ENCODE measurements around the gene RNF146.
"Not testable (repeated sequence)": the region's sequence is repeated elsewhere in the genome, so short reads cannot be mapped to it uniquely, and the experiment has no call there.

The RNF146 gene

DNA sequence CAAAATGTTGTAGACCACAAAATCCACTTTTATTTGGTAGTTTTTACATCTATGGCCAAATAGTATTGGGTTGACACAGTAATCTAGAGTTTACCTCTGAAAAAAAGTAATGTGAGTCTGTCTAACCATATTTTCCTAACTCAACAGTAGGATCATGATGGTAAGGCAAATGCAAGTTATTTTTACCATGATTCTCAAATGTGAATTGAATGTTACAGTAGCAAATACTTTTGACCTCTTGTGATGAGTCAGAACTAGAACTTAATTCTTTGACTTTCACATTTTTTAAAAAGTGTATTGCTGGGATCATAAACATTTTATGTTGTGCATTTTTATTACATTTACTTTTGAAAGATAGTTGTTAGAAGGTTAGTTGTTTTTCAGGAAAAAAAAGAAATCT lies 22.0 kb downstream of the RNF146 start:
- no peak for DNase-seq (ENCODE audit: low spot score)

GRCh38 chr6:127289934-127290333 lies 23.3 kb downstream of the RNF146 start:
- no peak for DNase-seq (ENCODE audit: low spot score)

GRCh38 chr6:127290391-127291265 lies 24.0 kb downstream of the RNF146 start:
- DNase-seq (ENCODE audit: low spot score) = peak; percentile 18

- peak; percentile 48 for DNase-seq (ENCODE audit: low spot score)
Observed at GRCh38 chr6:127291495-127291894, 24.8 kb downstream of the RNF146 start.

- no peak for DNase-seq (ENCODE audit: low spot score)
Observed at GRCh38 chr6:127297502-127298070, 30.9 kb downstream of the RNF146 start.

GRCh38 chr6:127298475-127298874 lies 31.8 kb downstream of the RNF146 start:
- no peak for DNase-seq (ENCODE audit: low spot score)

- no peak for DNase-seq (ENCODE audit: low spot score)
Observed at GRCh38 chr6:127299522-127300240, 33.0 kb downstream of the RNF146 start.

- no peak for DNase-seq (ENCODE audit: low spot score)
Observed at GRCh38 chr6:127300411-127300810, 33.7 kb downstream of the RNF146 start.

DNA sequence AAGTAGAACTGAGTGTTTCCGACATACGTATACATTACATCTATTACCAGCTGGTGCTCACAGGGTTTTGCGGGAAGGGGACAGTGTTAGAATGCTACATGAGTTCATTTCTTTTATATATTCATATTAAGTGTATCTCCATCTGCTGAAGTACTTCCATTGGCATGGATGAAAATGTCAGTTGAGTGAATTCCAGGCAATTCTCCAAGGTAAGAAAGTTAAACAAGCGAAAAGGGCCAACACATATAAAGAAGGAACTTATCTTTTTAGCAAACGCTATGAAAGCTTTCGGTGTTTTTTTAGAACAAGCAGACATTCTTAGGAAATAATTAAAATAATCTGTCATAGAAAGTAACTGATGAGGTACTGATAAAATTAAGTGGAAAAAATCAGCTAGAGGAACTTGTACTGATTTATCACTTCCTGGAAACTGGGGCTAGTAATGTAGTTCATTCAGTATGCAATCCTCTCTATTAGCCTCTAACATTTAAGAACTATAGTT lies 34.6 kb downstream of the RNF146 start:
- DNase-seq (ENCODE audit: low spot score) = no peak

DNA sequence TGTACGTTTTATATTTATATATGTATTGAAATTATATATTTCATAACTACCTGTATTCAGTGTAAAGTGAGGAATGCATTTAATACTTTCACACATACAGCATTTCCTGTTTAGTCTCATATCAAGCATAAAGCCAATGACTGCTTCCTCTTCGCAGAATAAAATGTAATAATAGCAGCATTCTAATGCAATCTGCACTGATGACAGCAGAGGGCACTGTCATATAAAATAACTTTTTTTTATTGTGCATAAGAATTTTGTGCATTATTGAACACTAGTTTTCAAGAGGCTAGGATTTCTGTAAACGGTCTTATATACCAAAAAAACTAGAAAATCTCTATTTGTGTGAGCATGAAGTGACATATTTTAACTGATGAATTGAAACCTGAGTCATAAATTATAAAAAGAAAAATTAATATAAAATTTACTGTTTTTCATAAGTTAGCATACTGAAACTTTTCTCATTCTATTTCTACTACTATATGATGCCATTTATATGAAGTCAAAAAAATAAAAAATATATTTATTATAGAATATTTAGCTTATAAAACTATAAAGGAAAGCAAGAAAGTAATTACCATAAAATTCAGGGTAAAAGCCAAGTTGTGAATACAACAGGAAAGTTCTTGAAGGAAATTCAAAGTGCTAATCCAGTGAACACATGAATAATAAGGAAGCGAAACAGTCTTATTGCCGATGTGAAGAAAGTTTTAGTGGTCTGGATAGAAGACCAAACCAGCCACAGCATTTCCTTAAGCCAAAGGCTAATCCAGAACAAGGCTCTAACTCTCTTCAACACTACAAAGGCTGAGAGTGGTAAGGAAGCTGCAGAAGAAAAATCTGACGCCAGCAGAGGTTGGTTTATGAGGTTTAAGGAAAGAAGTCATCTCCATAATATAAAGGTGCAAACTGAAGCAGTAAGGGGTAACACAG lies 36.3 kb downstream of the RNF146 start:
- DNase-seq (ENCODE audit: low spot score) = peak; percentile 52

DNA sequence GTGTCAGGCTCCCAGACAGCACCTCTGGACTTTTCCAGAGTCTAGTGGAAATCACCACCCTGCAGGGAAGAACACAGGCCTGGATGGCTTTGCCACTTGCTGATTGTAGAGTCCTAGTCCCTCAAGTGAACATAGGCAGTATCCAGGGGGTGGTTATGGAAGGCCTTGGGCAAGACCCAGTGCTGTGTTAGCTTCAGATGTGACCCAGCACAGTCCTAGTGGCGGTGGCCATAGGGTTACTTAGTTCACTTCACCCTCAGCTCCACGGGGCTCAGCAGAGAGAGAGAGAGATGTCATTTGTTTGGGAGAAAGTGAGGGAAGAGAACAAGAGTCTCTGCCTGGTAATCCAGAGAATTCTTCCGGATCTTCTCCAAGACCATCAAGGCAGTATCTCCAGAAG lies 37.3 kb downstream of the RNF146 start:
- DNase-seq (ENCODE audit: low spot score) = no peak

DNA sequence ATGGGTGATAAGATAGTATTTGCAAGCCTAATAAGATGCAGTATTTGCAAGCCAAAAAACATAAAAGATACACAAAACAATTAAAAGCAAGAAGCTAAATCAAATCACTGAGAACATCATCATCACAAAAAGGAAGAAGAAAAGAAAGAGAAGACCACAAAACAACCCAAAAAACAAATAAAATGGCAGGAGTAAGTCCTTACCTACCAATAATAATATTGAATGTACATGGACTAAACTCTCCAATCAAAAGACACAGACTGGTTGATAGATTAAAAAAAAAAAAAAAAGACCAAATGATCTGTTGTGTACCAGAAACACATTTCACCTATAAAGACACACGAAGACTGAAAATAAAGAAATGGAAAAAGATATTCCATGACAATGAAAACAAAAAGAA lies 39.1 kb downstream of the RNF146 start:
- DNase-seq (ENCODE audit: low spot score) = no peak

DNA sequence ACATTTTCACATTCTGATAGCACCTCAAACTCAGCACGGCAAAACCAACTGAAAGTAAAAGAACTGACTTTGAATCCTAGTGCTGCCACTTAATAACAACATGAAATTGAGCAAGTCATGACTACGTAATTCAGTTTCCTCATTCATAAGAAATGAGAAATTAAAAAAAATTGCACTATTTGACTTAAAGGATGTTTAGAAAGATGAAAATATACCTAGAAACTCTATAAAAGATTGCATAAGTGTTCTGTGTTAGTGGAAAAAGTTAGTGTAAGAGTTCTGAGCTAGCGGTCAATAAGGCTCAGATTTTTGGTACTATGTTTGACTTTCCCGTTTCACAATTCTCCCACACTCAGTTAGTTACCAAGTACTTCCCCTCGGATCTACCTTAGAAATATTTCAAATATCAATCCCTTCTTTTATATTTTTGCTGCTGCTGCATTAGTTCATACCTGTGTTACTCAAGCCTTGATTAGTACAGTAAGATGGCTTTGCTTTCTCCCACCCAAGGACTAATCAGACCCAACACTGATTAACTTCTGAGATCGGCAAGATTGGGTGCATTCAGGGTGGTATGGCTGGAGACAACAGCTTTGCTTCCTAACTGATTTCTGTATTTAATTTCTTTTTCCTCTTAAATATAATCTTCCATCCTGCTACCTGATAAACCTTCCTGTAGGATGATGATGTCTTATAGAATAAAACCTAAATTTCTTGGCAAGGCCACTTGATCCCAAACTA lies 50.9 kb downstream of the RNF146 start:
- no peak for DNase-seq (ENCODE audit: low spot score)

DNA sequence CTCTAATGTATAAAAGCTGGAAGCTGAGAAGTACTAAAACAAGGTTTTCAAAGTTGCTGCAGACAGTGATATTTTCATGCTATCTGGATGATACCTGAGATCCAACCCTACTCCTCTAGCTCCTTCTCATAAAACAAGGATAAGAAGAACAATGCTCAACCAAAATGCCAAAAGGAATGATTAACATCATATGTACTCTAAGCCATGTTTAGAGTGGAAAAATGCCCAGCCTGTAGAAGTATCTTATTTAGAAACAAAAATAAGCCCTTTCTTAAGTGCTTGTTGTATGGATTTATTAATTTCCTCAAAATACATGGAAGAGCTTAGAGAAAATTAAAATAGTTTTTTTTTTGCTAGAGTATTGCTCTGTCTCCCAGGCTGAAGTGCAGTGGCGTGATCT lies 53.0 kb downstream of the RNF146 start:
- no peak for DNase-seq (ENCODE audit: low spot score)

DNA sequence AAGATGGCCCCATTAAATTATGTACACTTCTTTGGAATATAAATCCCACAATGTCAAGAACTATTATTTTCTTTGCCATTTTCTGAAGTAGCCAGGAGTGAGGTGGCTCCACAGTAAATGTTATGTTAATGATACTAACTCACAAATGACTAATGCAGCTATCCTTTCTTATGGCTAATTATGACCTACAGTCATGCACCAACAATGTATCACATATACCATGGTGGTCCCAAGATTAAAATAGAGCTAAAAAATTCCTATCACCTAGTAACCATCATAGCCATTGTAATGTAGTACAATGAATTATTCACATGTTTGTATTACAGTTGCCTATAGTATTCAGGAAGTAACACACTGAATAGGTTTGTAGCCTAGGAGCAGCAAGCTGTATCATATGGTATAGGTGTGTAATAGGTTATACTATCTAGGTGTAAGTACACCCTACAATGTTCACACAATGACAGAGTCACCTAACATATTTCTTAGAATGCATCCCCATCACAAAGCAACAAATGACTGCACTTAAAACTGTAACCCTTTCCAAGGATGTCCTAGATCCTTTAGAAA lies 61.5 kb downstream of the RNF146 start:
- DNase-seq (ENCODE audit: low spot score) = no peak

DNA sequence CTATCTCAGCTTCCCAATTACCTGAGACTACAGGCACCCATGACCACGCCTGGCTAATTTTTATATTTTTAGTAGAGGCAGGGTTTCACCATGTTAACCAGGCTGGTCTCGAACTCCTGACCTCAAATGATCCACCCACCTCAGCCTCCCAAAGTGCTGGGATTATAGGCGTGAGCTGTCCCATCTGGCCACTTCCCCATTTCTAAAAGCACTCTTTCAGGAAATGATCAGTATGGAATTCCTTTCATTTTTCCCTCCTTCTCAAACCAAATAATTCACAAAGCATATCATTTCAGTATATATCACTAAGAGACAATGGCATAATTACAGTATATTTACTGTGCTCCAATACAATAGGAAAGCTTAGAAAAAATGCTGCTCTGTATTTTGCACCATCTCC lies 64.6 kb downstream of the RNF146 start:
- DNase-seq (ENCODE audit: low spot score) = not testable (repeated sequence)

DNA sequence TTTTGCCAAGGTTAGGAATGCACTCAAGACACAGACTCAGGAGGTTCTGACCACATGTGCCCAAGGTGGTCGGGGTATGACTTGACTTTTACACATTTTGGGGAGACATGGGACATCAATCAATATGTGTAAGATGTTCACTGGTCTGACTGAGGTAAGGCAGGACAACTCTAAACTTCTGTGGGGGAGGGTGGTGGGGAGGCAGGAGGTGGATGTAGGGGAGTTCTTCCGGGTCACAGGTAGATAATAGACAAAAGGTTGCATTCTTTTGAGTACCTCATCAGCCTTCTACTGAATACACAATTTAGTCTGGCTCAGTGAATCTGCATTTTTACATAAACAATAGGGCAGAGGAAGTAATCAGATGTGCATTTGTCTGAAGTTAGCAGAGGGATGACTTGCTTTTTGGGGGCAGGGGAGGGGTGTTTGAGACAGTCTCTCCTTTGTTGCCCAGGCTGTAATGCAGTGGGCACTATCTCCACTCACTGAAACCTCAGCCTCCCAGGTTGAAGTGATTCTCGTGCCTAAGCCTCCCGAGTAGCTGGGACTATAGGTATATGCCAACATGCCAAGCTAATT lies 65.8 kb downstream of the RNF146 start:
- DNase-seq (ENCODE audit: low spot score) = no peak

Data from activated CD4-positive, alpha-beta T cell treated with anti-CD3 and anti-CD28 coated beads, Interleukin-2, Interleukin-4, amounts not matched to agents 100 ng/mL and 50 ng/mL, durations not matched to agents 16 hours and 8 hours (primary cell).